Fibroblast of pulmonary artery (primary cell): Measurements from ENCODE around the gene SFRP4.
"Not testable (repeated sequence)": the region's sequence is repeated elsewhere in the genome, so short reads cannot be mapped to it uniquely, and the experiment has no call there.

Experiments used
- DNase-seq: peaks from one replicate; pipeline ENCODE4 v3.0.0-alpha.2; 2010; ENCODE audit warnings: low read depth
- H3K4me3 ChIP-seq: replicated peaks from 2 replicates; pipeline ENCODE4 v1.5.1; 2011; ENCODE audit warnings: low read depth, mild to moderate bottlenecking, control low read depth, low read length, moderate library complexity
- TF ChIP-seq, protein P1 (sequence below): IDR thresholded peaks from 2 replicates; pipeline ENCODE4 v1.5.1; 2011; ENCODE audit warnings: mild to moderate bottlenecking, control low read depth, low read length, inconsistent platforms; ENCODE audit errors: missing control alignments

The SFRP4 gene

DNA sequence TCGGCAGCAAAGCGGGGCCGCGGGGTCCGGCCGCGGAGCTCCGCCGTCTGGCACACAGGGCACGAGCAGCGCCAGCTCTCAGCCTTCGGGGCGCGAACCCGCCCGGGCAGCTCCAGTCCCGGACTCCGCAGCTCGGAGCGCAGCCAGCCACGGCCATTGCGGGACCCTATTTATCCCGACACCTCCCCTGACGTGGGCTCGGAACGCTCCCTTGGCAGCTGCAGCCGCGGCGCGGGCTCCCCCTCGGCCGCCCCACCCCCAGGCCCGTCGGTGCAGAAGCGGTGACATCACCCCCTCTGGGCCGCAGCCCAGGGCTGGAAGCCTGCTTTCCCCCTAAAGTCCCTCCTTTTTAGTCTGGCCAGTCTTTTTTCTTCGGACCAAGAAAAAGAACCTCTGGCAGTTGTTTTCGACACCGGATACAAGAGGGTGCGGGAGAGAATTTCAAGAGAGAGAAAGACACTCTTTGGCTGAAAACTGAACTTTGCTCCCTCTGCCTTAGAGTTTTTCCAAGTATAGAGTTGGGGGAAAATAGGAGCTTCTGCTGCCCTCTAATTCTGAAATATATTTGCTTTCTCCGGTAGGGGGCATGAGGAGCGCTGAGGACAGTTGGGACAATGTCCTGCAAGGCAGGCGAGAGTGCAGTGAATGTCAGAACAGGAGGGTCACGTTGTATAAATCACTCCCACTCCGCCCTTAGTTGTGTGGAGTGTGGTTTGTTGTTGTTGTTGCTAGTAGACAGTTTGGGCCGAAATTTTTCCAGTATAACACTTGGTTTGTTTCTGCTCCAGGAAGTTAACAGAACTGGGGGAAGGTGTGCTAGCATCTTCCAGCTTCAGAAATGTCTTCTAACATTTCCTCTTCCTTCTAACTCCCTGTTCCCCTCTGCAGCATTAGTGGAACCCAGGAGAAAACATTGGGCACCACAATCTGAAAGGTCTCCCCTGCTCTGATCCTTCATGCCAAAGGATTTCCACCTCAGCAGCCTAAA is at the start of gene SFRP4:
TSS of gene SFRP4 (minus strand) at position 145 of the 988 bp plus-strand sequence. CDS start 280 bp downstream, outside the sequence.
- DNase-seq, result peak; percentile 68
- peak within 1 kb of the TSS; percentile 48 for H3K4me3 ChIP-seq
- TF ChIP-seq, protein P1, sequence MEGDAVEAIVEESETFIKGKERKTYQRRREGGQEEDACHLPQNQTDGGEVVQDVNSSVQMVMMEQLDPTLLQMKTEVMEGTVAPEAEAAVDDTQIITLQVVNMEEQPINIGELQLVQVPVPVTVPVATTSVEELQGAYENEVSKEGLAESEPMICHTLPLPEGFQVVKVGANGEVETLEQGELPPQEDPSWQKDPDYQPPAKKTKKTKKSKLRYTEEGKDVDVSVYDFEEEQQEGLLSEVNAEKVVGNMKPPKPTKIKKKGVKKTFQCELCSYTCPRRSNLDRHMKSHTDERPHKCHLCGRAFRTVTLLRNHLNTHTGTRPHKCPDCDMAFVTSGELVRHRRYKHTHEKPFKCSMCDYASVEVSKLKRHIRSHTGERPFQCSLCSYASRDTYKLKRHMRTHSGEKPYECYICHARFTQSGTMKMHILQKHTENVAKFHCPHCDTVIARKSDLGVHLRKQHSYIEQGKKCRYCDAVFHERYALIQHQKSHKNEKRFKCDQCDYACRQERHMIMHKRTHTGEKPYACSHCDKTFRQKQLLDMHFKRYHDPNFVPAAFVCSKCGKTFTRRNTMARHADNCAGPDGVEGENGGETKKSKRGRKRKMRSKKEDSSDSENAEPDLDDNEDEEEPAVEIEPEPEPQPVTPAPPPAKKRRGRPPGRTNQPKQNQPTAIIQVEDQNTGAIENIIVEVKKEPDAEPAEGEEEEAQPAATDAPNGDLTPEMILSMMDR, result peak; percentile 76

DNA sequence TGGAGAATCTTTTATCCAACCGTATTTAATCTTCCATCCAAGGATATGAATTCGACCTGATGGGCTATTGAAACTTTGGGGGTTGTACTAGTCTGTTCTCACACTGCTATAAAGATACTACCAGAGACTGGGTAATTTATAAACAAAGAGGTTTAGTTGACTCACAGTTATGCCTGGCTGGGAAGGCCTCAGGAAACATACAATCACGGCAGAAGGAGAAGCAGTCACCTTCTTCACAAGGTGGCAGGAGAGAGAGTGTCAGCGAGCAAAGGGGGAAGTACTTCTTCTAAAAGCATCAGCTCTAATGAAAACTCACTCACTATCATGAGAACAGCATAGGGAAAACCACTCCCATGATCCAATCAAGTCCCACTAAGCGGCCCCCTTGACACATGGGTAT is 47.6 kb upstream of the SFRP4 start:
- DNase-seq, result no peak
- no peak overlapping the region for H3K4me3 ChIP-seq
- TF ChIP-seq, protein P1, result no peak

GRCh38 chr7:37961251-37961650 is 44.6 kb upstream of the SFRP4 start:
- H3K4me3 ChIP-seq, result no peak overlapping the region
- DNase-seq, result no peak
- TF ChIP-seq, protein P1, result no peak

- TF ChIP-seq, protein P1, result no peak
- H3K4me3 ChIP-seq, result no peak overlapping the region
- no peak for DNase-seq
Observed at GRCh38 chr7:37960483-37960882, 43.9 kb upstream of the SFRP4 start.

- no peak overlapping the region for H3K4me3 ChIP-seq
- TF ChIP-seq, protein P1, result no peak
- no peak for DNase-seq
Observed at GRCh38 chr7:37957221-37957970, 40.8 kb upstream of the SFRP4 start.

DNA sequence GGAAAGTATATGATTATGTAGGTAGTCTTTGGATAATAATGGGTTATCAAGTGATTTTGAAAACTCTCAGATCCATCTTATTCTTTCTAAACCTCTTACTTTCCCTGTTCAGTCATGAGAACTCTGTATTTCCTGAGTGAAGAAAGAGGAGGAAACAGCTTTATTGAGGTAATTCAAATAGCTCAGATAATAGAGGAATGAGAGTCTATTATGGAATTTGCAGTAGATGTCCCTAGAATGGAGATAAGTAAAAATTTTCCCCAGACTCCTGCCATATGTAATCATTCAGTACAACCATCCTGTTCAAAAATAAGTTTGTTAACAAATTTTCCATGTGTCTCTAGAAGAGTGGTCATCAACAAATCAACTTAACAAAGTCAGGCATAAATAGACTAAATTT is 40.2 kb upstream of the SFRP4 start:
- H3K4me3 ChIP-seq, result no peak overlapping the region
- TF ChIP-seq, protein P1, result no peak
- peak; percentile 58 for DNase-seq

DNA sequence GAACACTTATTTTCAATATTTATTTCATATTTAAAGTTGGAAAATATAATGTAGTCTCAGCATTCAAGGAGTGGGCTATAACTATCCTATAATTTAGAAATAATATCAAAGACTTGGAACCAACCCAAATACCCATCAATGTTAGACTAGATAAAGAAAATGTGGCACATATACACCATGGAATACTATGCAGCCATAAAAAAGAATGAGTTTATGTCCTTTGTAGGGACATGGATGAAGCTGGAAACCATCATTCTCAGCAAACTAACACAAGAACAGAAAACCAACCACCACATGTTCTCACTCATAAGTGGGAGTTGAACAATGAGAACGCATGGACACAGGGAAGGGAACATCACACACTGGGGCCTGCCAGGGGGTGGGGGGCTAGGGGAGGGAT is 37.6 kb upstream of the SFRP4 start:
- DNase-seq, H3K4me3 ChIP-seq: not testable (repeated sequence)
